ENCODE measurements around the gene DDIT3. TPM values are rescaled to one million over a fixed set of nuclear protein-coding genes. Genes with fewer than 3 reads are reported as not detected.

The DDIT3 gene
- total and polyA plus RNA-seq, 12 donors: 7.7 to 98.4 (median 48.7) TPM

GRCh38 chr12:57470970-57471656 lies 49.2 kb downstream of the DDIT3 start:
- DNase-seq: no peak
- H3K4me1 ChIP-seq (replicated peaks in 1 of 2): peaks cover 10 to 12% of the 10 kb centered on the region in 2 donors
- 75 to 89% (median 82%) methylated on average over 4 of the region's 4 CpGs for WGBS, 4 donors
- H3K27ac ChIP-seq: no peak overlapping the region
- H3K27me3 ChIP-seq: peaks cover 23% of the 10 kb centered on the region
- intact Hi-C loops (cut with DNase I): no loop called here
- H3K36me3 ChIP-seq (replicated peaks in 1 of 2): no peaks in the 10 kb centered on the region
- H3K4me3 ChIP-seq: no peak overlapping the region
- no peaks in the 10 kb centered on the region for H3K9me3 ChIP-seq (replicated peaks in 1 of 3)
- TF ChIP-seq, protein P1, sequence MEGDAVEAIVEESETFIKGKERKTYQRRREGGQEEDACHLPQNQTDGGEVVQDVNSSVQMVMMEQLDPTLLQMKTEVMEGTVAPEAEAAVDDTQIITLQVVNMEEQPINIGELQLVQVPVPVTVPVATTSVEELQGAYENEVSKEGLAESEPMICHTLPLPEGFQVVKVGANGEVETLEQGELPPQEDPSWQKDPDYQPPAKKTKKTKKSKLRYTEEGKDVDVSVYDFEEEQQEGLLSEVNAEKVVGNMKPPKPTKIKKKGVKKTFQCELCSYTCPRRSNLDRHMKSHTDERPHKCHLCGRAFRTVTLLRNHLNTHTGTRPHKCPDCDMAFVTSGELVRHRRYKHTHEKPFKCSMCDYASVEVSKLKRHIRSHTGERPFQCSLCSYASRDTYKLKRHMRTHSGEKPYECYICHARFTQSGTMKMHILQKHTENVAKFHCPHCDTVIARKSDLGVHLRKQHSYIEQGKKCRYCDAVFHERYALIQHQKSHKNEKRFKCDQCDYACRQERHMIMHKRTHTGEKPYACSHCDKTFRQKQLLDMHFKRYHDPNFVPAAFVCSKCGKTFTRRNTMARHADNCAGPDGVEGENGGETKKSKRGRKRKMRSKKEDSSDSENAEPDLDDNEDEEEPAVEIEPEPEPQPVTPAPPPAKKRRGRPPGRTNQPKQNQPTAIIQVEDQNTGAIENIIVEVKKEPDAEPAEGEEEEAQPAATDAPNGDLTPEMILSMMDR (IDR thresholded peaks at IDR 0.05): no peak
- no peak for TF ChIP-seq POLR2A (IDR thresholded peaks at IDR 0.05)

- WGBS, 4 donors: 86 to 91% (median 88%) methylated on average over 7 to 14 of the region's 14 CpGs
- no peaks in the 10 kb centered on the region for H3K9me3 ChIP-seq (replicated peaks in 1 of 3)
- no peak for DNase-seq
- H3K4me1 ChIP-seq (replicated peaks in 1 of 2): peaks cover 3 to 6% of the 10 kb centered on the region in 2 donors
- H3K27ac ChIP-seq: no peak overlapping the region
- H3K36me3 ChIP-seq (replicated peaks in 1 of 2): no peaks in the 10 kb centered on the region
- H3K27me3 ChIP-seq: peaks cover 21% of the 10 kb centered on the region
- TF ChIP-seq, protein P1 (IDR thresholded peaks at IDR 0.05): no peak
- TF ChIP-seq POLR2A (IDR thresholded peaks at IDR 0.05): no peak
- intact Hi-C loops (cut with DNase I): no loop called here
- no peak overlapping the region for H3K4me3 ChIP-seq
Measured at GRCh38 chr12:57470286-57470969, 49.9 kb downstream of the DDIT3 start.

DNA sequence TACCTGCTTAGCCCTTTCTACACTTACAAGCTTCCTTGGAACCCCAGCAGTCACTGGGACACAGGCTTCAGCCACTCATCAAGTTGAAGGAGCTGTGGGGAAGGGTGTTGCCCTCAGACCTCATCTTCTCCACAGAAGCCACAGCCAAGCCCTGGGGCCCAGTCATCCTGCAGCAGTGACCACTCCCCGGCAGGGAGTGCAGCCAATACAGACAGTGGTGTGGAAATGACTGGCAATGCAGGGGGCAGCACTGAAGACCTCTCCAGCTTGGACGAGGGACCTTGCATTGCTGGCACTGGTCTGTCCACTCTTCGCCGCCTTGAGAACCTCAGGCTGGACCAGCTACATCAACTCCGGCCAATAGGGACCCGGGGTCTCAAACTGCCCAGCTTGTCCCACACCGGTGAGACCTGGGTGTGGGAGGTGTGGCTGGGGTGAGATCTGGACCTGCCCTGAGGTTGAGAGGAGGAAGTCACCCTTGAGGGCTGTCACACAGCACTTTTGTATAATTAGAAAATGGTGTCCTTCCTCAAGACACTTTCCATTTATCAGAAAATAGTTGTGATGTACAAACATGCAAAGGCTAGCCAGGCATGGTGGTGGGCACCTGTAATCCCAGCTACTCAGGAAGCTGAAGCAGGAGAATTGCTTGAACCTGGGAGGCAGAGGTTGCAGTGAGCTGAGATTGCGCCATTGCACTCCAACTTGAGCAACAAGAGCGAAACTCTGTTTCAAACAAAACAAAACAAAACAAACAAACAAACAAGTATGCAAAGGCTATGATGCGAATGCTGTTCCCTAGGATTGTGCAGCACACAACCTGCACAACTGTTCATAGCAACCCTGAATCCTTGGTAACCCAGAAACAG lies 50.8 kb downstream of the DDIT3 start:
- Histone ChIP-seq H3K27me3 (peaks cover 12% of the 10 kb centered on the region), H3K36me3 (replicated peaks in 1 of 2) (no peaks in the 10 kb centered on the region), H3K4me3 (no peak overlapping the region), H3K4me1 (replicated peaks in 1 of 2) (no peaks in the 10 kb centered on the region), H3K27ac (no peak overlapping the region), H3K9me3 (replicated peaks in 1 of 3) (no peaks in the 10 kb centered on the region)
- intact Hi-C loops (cut with DNase I): no loop called here
- TF ChIP-seq POLR2A (IDR thresholded peaks at IDR 0.05): no peak
- TF ChIP-seq, protein P1 (IDR thresholded peaks at IDR 0.05): no peak
- DNase-seq: no peak
- WGBS, 4 donors: 82 to 88% (median 84%) methylated on average over 4 to 10 of the region's 10 CpGs

DNA sequence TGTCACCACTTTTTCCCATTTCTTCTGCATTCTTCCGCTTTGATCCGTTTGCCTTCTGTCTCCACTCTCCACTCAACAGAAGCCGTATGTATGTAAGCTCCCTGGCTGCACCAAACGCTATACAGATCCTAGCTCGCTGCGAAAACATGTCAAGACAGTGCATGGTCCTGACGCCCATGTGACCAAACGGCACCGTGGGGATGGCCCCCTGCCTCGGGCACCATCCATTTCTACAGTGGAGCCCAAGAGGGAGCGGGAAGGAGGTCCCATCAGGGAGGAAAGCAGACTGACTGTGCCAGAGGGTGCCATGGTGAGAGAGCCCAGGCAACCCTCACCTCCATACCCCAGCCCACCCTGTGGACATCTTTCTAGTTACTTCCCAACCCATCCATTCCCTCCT lies 52.4 kb downstream of the DDIT3 start:
- intact Hi-C loops (cut with DNase I): no loop called here
- Histone ChIP-seq H3K9me3 (replicated peaks in 1 of 3) (no peaks in the 10 kb centered on the region), H3K4me1 (replicated peaks in 1 of 2) (no peaks in the 10 kb centered on the region), H3K4me3 (no peak overlapping the region), H3K27ac (no peak overlapping the region), H3K36me3 (replicated peaks in 1 of 2) (no peaks in the 10 kb centered on the region), H3K27me3 (no peaks in the 10 kb centered on the region)
- no peak for DNase-seq
- 73 to 84% (median 78%) methylated on average over 9 to 11 of the region's 11 CpGs for WGBS, 4 donors
- TF ChIP-seq POLR2A (IDR thresholded peaks at IDR 0.05): no peak
- TF ChIP-seq, protein P1 (IDR thresholded peaks at IDR 0.05): no peak
